ENCODE data around the gene PTPN6. TPM values are rescaled to one million over a fixed set of nuclear protein-coding genes. Genes with fewer than 3 reads are reported as not detected.

Gene PTPN6
- polyA plus RNA-seq, 3 donors from 2014 or later: 231 to 513 (median 294) TPM

DNA sequence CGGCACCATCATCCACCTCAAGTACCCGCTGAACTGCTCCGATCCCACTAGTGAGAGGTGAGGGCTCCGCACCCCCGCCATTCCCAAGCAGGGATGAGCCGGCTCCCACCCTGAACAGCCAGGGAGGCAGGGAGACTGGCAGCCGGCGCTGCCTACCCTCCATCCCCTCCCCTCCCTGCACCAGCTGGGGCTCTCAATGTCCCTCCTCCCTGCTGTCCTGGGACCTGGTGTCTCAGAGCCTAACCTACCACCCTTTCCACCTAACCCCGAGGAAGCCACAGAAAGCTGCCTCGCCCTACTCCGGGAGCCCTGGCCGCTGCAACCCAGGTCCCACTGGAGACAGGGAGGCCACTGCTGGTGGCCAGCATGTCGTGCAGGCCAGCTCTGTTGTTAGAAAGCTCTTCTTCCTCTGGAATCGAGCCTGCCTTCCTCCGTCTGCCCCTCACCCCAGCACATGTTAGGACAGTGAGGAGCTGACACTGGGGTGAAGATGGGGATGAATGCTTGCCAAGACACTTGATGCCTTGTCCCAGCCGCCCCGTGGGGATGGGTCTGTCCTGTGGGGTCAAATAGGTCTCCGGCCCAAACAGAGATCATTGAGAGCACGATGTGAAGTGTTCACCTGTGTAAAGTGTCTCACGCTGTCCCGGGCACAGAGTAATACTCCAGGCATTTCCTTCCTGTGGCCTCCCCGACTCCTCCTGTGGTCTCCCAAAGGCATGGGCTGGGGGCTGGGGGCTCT, 1.1 kb downstream of the PTPN6 start:
- Mint-ChIP-seq H3K27me3 (ENCODE audit: low read depth in 3 of 3) (peaks cover 21 to 43% (median 39%) of the 10 kb centered on the region in 3 donors), H3K9me3 (no peaks in the 10 kb centered on the region), H3K4me1 (peaks cover 90% of the 10 kb centered on the region in 2 donors), H3K27ac (peak overlapping the region; percentile 95 to 100 (median 99)), H3K36me3 (peaks cover 12 to 29% (median 21%) of the 10 kb centered on the region in 3 donors), H3K4me3 (peak overlapping the region; percentile 94 to 99 (median 97))
- peak in 2 of 3 donors; percentile 22 to 24 for DNase-seq

DNA sequence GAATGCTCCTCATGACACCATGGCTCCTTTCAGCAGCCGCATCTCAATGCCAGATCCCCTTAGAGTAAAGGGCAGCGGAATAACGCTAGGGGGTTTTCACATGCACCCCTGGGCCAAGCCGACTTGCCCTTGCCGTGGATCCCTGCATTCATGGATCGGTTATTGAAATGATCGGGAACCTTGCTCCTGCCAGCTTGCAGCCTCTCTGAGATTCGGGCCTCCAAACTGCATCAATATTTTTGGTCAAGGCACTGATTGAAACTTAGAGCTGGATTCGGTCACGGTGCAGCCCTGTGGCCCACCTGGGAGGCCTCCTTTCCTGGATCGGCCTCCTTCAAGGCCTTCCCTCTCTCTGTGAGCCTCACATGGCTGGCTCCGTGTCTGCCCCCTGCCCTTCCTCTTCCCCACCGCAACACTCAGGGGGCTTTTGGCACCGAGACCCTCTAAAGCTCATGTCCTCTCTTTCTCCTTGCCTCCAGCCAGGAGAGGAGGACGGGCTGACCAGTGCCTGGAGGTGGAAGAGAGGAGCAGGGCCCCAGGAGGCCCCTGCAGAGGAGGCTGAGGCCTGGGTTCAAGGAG, 1.8 kb downstream of the PTPN6 start:
- H3K27me3 Mint-ChIP-seq (ENCODE audit: low read depth in 3 of 3): peaks cover 21 to 44% (median 39%) of the 10 kb centered on the region in 3 donors
- no peaks in the 10 kb centered on the region for H3K9me3 Mint-ChIP-seq
- no peak for DNase-seq
- peaks cover 12 to 30% (median 21%) of the 10 kb centered on the region in 3 donors for H3K36me3 Mint-ChIP-seq
- peak overlapping the region; percentile 95 to 100 (median 99) for H3K27ac Mint-ChIP-seq
- H3K4me3 Mint-ChIP-seq: peak overlapping the region; percentile 94 to 99 (median 97)
- peaks cover 90% of the 10 kb centered on the region in 2 donors for H3K4me1 Mint-ChIP-seq

DNA sequence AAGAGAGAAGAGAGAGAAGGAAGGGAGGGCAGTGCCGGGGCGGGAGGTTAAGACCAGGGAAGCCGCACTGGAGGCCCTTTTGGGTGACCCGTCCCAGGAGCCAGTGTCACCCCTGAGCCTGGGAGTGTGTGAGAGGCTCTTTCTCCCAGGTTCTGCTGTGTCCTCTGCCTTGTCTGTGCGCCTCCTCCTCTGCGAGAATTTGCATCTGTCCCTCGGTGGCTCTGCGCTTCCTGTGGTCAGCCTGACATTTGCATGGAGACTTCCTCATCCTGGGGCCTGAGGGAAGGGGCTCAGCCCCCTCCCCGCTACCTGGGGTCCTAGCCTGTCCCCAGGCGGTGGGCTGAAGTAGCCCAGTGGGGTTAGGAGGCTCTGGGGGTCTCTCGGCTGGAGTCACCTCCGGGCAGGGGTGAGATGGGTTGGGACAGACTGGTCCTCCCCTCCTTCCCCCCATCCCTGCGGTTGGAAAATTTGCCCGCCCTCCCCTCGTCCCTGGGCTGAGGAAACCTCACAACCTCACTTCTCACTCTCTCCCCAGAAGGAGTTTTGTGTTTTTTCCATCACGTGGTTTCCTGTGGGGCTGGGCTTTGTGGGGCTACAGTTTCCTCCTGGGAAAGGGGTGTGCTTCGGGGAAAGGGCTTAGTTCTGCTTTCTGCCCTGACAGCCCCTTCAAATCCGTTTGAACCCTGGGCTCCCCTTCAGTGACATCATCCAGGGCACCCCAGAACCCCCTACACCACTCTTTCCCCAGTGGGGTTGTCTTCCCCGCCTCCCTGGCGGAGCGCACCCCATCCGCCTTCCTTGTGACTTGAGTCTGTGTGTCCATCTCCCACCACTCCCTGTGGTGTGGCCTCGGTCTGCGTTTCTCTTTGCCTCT, 2.5 kb downstream of the PTPN6 start:
- Mint-ChIP-seq H3K27me3 (ENCODE audit: low read depth in 3 of 3) (peaks cover 24 to 50% (median 39%) of the 10 kb centered on the region in 3 donors), H3K36me3 (peaks cover 12 to 37% (median 26%) of the 10 kb centered on the region in 3 donors), H3K4me1 (peaks cover 90 to 91% of the 10 kb centered on the region in 2 donors), H3K9me3 (no peaks in the 10 kb centered on the region), H3K4me3 (peak overlapping the region; percentile 94 to 99 (median 97)), H3K27ac (peak overlapping the region; percentile 95 to 100 (median 99))
- peak; percentile 84 to 87 (median 84) for DNase-seq

DNA sequence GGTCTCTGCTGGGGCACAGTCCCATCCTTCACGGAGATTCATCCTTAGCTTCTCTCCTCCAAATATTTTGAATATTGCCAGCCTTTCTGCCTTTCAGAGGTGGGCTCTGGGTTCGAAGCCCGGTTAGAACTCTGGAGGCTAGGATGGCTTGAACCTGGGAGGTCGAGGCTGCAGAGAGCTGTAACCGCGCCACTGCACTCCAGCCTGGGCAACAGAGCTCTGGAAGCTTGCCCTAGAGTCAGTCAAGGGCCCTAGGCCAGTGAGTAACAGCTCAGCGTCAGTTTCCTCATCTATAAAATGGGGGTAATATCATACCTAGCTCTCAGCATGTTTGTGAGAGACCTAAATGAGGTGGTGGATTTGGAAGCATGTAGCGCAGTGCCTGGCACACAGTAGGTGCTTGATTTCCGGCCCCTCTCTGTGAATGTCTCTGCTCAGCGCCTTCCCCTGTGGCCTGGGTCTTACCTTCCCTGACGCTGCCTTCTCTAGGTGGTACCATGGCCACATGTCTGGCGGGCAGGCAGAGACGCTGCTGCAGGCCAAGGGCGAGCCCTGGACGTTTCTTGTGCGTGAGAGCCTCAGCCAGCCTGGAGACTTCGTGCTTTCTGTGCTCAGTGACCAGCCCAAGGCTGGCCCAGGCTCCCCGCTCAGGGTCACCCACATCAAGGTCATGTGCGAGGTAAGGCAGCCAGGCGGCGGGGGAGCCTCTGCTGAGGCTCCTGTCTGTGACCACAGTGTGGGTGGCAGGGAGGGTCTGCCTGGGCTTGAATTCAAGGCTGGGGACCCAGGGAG, 3.4 kb downstream of the PTPN6 start:
- Mint-ChIP-seq H3K9me3 (no peaks in the 10 kb centered on the region), H3K4me3 (peak overlapping the region; percentile 94 to 99 (median 97)), H3K36me3 (peaks cover 18 to 45% (median 32%) of the 10 kb centered on the region in 3 donors), H3K4me1 (peaks cover 90 to 91% of the 10 kb centered on the region in 2 donors), H3K27me3 (ENCODE audit: low read depth in 3 of 3) (peaks cover 26 to 49% (median 41%) of the 10 kb centered on the region in 3 donors), H3K27ac (peak overlapping the region; percentile 95 to 100 (median 99))
- peak; percentile 27 to 36 (median 29) for DNase-seq

DNA sequence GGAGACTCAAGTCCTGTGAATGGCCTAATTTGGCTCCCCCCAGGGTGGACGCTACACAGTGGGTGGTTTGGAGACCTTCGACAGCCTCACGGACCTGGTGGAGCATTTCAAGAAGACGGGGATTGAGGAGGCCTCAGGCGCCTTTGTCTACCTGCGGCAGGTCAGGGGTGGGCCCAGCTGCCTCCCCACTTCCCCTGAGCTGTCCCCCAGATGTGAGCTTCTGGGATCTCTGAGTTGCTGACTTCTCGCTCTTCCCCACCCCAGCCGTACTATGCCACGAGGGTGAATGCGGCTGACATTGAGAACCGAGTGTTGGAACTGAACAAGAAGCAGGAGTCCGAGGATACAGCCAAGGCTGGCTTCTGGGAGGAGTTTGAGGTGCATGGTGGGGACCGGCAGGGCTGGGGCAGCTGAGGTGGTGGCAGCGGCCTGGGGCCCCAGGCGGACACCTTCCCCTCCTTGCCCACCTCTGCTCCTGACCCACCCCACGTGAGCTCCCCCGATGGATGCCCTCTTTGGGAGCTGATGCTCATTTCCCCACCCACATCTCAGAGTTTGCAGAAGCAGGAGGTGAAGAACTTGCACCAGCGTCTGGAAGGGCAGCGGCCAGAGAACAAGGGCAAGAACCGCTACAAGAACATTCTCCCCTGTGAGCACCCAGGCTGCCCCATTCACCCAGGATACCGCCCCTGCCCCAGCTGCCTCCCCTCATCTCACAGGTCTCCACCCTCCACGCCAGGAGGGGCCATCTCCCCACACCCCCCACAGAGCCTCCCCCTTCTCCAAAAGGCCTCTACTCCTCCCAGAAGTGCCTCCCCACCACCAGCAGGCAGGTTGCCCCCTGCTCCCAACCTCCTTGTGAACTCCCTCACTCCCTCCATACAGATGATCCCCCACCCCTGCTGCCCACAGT, 4.2 kb downstream of the PTPN6 start:
- H3K27me3 Mint-ChIP-seq (ENCODE audit: low read depth in 3 of 3): peaks cover 26 to 50% (median 41%) of the 10 kb centered on the region in 3 donors
- DNase-seq: no peak
- peak overlapping the region; percentile 94 to 99 (median 97) for H3K4me3 Mint-ChIP-seq
- peaks cover 90 to 91% of the 10 kb centered on the region in 2 donors for H3K4me1 Mint-ChIP-seq
- no peaks in the 10 kb centered on the region for H3K9me3 Mint-ChIP-seq
- H3K36me3 Mint-ChIP-seq: peaks cover 18 to 46% (median 32%) of the 10 kb centered on the region in 3 donors
- peak overlapping the region; percentile 95 to 100 (median 99) for H3K27ac Mint-ChIP-seq

DNA sequence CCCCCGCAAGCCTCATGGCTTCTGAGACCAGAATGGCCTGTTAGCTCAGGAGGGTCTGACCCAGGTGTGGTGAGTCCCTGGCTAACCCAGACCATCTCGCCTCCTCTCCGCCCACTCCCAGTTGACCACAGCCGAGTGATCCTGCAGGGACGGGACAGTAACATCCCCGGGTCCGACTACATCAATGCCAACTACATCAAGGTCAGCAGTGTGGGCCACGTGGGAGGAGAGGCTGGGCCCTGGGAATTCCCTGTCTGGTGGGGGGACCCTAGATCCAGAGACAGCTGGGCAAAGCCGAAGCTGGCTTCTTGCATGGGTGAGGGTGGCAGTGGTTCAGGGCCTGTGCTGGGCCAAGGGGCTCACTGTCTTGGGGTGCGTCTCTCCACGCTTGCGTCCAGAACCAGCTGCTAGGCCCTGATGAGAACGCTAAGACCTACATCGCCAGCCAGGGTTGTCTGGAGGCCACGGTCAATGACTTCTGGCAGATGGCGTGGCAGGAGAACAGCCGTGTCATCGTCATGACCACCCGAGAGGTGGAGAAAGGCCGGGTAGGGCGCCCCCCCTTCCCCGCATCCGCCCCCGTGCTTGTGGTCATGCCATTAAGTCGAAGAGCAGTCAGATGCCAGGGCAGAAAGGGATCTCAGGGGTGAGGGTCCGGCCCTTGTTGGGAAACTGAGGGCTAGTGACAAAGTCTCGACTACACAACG, 5.0 kb downstream of the PTPN6 start:
- H3K27ac Mint-ChIP-seq: peak overlapping the region; percentile 95 to 100 (median 99)
- no peaks in the 10 kb centered on the region for H3K9me3 Mint-ChIP-seq
- peaks cover 90 to 92% of the 10 kb centered on the region in 2 donors for H3K4me1 Mint-ChIP-seq
- peaks cover 27 to 58% (median 41%) of the 10 kb centered on the region in 3 donors for H3K27me3 Mint-ChIP-seq (ENCODE audit: low read depth in 3 of 3)
- peak overlapping the region; percentile 77 to 98 (median 96) for H3K4me3 Mint-ChIP-seq
- peaks cover 19 to 54% (median 37%) of the 10 kb centered on the region in 3 donors for H3K36me3 Mint-ChIP-seq
- DNase-seq: peak; percentile 77 to 82 (median 80)

DNA sequence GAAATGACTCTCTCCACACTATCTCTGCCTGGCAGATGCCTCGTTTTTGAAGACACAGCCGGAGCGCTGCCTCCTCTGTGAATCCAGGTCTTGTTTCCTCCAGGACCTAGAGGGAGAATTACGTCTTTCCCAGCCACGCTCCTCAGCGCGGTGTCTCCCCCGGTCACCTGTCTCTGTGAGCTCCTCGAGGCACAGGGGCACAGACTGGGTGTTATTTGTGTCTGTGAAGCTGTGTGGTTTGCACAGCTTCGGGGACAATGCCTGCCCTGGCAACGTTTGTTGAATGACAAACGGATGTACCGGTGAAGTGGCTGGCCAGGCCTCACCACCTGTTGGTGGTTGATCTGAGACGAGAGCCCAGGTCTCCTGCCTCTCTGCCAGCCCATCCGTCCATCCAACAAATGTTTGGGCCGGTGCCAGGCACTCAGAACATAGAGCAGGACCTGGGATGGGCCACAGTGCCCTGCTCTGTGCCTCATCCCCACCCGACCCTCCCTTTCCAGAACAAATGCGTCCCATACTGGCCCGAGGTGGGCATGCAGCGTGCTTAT, 6.1 kb downstream of the PTPN6 start:
- Mint-ChIP-seq H3K27me3 (ENCODE audit: low read depth in 3 of 3) (peaks cover 30 to 63% (median 41%) of the 10 kb centered on the region in 3 donors), H3K4me1 (peaks cover 99 to 100% of the 10 kb centered on the region in 2 donors), H3K9me3 (no peaks in the 10 kb centered on the region), H3K36me3 (peaks cover 21 to 56% (median 37%) of the 10 kb centered on the region in 3 donors), H3K4me3 (peak overlapping the region; percentile 77 to 98 (median 96)), H3K27ac (peak overlapping the region; percentile 95 to 100 (median 99))
- DNase-seq: peak; percentile 72 to 79 (median 76)

DNA sequence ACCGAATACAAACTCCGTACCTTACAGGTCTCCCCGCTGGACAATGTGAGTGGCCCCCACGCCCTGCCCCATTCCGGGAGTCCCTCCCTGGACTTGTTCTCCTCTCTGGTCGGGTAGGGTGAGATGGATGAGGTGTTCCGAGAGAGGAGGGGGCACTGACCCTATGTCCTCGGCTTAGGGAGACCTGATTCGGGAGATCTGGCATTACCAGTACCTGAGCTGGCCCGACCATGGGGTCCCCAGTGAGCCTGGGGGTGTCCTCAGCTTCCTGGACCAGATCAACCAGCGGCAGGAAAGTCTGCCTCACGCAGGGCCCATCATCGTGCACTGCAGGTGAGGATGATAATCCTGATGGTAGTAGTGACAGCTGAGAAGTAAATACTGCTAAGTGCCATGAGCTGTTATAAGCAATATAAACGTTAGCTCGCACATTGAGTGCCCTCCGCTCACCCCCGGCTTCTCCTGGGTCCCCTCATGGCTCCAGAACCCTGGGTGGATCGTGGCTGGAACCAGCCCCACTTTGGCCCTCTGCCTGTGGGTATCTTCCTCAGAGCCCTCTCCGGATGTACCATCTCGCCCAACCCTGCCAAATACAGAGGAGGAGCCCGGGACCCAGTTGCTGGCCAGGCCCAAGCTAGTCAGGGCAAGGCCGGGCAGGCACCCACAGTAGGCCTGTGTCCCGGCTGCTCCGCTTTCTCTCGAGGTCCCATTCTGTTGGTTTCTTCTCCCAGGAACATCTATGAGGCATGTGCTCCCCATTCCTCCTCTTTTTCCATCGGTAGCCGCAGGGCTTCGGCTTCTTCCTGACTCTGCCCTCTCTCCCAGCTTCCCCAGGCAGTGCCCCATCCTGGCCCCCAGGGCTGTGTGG, 6.8 kb downstream of the PTPN6 start:
- no peak for DNase-seq
- H3K4me1 Mint-ChIP-seq: peaks cover 93 to 94% of the 10 kb centered on the region in 2 donors
- H3K36me3 Mint-ChIP-seq: peaks cover 21 to 51% (median 31%) of the 10 kb centered on the region in 3 donors
- no peaks in the 10 kb centered on the region for H3K9me3 Mint-ChIP-seq
- peak overlapping the region; percentile 95 to 100 (median 99) for H3K27ac Mint-ChIP-seq
- peaks cover 30 to 59% (median 34%) of the 10 kb centered on the region in 3 donors for H3K27me3 Mint-ChIP-seq (ENCODE audit: low read depth in 3 of 3)
- peak overlapping the region; percentile 86 to 98 (median 91) for H3K4me3 Mint-ChIP-seq

DNA sequence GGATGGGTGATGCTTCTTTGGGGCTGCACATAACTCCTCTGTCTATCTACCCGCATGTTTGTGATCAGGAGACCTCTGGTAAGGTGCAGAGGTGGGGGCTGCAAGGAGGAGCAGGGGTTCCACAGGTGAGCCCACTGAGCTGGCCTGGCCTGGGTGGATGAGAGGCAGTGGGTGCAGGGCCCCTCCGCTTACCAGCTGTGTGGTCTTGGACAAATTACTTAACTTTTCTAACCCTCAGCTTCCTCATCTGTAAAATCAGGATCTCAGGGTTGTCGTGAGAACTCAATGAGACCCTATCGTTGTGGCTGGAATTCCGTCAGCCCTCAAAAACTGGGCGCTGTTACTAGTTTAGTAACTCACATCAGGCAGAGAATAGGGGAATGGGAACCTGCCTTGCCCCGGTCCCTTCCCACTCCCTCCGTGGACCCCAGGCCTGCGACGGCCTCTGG, 7.5 kb downstream of the PTPN6 start:
- Mint-ChIP-seq H3K36me3 (peaks cover 21 to 50% (median 31%) of the 10 kb centered on the region in 3 donors), H3K4me3 (peak overlapping the region; percentile 86 to 98 (median 91)), H3K9me3 (no peaks in the 10 kb centered on the region), H3K4me1 (peaks cover 86 to 87% of the 10 kb centered on the region in 2 donors), H3K27me3 (ENCODE audit: low read depth in 3 of 3) (peaks cover 25 to 53% (median 28%) of the 10 kb centered on the region in 3 donors), H3K27ac (peak overlapping the region; percentile 95 to 100 (median 99))
- no peak for DNase-seq

DNA sequence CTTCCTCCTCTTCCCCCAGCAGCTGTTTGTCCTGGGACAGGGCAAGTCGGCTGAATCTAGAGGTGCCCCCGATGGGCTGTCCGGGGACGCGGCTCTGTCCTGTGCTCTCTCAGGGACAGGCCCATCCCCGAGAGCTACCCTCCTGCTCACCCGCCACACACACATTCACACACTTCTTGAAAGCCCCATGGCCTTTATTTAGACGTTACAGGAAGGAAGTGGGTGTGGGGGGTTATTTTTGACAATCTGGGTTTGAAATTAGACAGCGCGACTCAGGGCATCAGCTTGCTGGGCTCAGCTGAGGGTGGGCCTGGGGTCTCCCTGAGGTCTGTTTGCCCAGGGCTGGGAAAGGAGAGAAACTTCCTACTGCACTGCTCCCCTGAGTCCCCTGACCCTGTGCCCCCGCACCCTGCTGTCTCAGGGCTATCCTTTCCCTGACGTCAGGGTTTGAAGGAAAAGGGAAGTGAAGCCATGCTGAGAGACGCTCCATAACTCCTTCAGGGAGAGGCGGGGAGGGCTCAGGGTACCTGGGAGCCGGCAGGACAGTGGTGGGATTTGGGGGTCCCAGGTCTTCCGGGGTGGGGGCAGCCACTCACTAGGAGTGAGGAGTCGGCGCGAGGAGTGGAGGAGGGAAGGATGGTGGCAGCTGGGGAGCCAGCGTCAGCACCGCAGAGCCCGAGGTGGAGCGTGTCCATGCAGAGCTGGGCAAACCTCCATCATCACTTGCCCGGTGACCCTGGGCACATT, 8.1 kb downstream of the PTPN6 start:
- DNase-seq: peak; percentile 84 to 89 (median 87)
- peaks cover 21 to 47% (median 31%) of the 10 kb centered on the region in 3 donors for H3K36me3 Mint-ChIP-seq
- peak overlapping the region; percentile 86 to 98 (median 91) for H3K4me3 Mint-ChIP-seq
- H3K4me1 Mint-ChIP-seq: peaks cover 80 to 84% of the 10 kb centered on the region in 2 donors
- no peaks in the 10 kb centered on the region for H3K9me3 Mint-ChIP-seq
- H3K27me3 Mint-ChIP-seq (ENCODE audit: low read depth in 3 of 3): peaks cover 19 to 47% (median 22%) of the 10 kb centered on the region in 3 donors
- H3K27ac Mint-ChIP-seq: peak overlapping the region; percentile 95 to 100 (median 99)
